ENCODE data around the gene SEPTIN14.

- no peak for TF ChIP-seq CTCF (IDR thresholded peaks at IDR 0.05 in 8 of 11, conservative IDR thresholded peaks at IDR 0.05 in 3 of 11)
- no peak for TF ChIP-seq POLR2A (IDR thresholded peaks at IDR 0.05)
Observed at GRCh38 chr7:55877308-55877707, 14.8 kb upstream of the SEPTIN14 start.
